GM23248 (cell line): ENCODE data around the gene HCFC1R1. TPM values are rescaled to one million over a fixed set of nuclear protein-coding genes. Genes with fewer than 3 reads are reported as not detected.

Experiments
- DNase-seq: peaks from one replicate; pipeline ENCODE4 v3.0.0-alpha.2; 2015
- H2AFZ ChIP-seq: fragments of 200-600 bp; sonication (generic); 2 replicates; pipeline ENCODE4 v1.6.1; 2016; ENCODE audit warnings: antibody characterized with exemption
- H3F3A ChIP-seq: fragments of 200-600 bp; sonication (generic); 2 replicates; pipeline ENCODE4 v1.6.1; 2016; ENCODE audit warnings: mild to moderate bottlenecking, antibody characterized with exemption, mixed run types; ENCODE audit not compliant: insufficient read depth
- H3K27ac ChIP-seq: fragments of 200-600 bp; sonication (generic); 2 replicates; pipeline ENCODE4 v1.5.1; 2016; ENCODE audit warnings: mild to moderate bottlenecking
- H3K27me3 ChIP-seq: fragments of 200-600 bp; sonication (generic); replicated peaks from 2 replicates; pipeline ENCODE4 v1.6.1; 2016; ENCODE audit warnings: mild to moderate bottlenecking; ENCODE audit not compliant: insufficient read depth
- H3K36me3 ChIP-seq: fragments of 200-600 bp; sonication (generic); 2 replicates; pipeline ENCODE4 v1.6.1; 2016; ENCODE audit warnings: low read depth, mild to moderate bottlenecking
- H3K4me1 ChIP-seq: fragments of 200-600 bp; sonication (generic); 2 replicates; pipeline ENCODE4 v1.6.1; 2016; ENCODE audit warnings: mild to moderate bottlenecking; ENCODE audit not compliant: insufficient read depth
- H3K4me2 ChIP-seq: fragments of 200-600 bp; sonication (generic); one replicate; pipeline ENCODE4 v1.6.1; 2016; ENCODE audit warnings: mild to moderate bottlenecking; ENCODE audit not compliant: unreplicated experiment
- H3K4me3 ChIP-seq: fragments of 200-600 bp; sonication (generic); 2 replicates; pipeline ENCODE4 v1.5.1; 2016; ENCODE audit warnings: mild to moderate bottlenecking
- H3K79me2 ChIP-seq: fragments of 200-600 bp; sonication (generic); 2 replicates; pipeline ENCODE4 v1.6.1; 2016; ENCODE audit warnings: mild to moderate bottlenecking; ENCODE audit not compliant: insufficient read depth
- H3K9ac ChIP-seq: fragments of 200-600 bp; sonication (generic); 2 replicates; pipeline ENCODE4 v1.6.1; 2016; ENCODE audit warnings: mild to moderate bottlenecking
- H3K9me2 ChIP-seq: fragments of 200-600 bp; sonication (generic); 2 replicates; pipeline ENCODE4 v1.6.1; 2016; ENCODE audit warnings: mixed run types, mild to moderate bottlenecking, moderate library complexity; ENCODE audit not compliant: insufficient read depth
- H3K9me3 ChIP-seq: fragments of 200-600 bp; sonication (generic); one replicate; pipeline ENCODE4 v1.6.1; 2017; ENCODE audit warnings: low read depth
- H4K20me1 ChIP-seq: fragments of 200-600 bp; sonication (generic); 2 replicates; pipeline ENCODE4 v1.6.0; 2016; ENCODE audit not compliant: insufficient read depth
- EZH2 ChIP-seq: fragments of 200-600 bp; sonication (generic); IDR thresholded peaks from 2 replicates; pipeline ENCODE4 v1.6.1; 2018; ENCODE audit warnings: antibody characterized with exemption, mild to moderate bottlenecking; ENCODE audit not compliant: insufficient read depth, poor library complexity, severe bottlenecking
- EZH2phosphoT487 ChIP-seq: fragments of 200-600 bp; sonication (generic); IDR thresholded peaks from 2 replicates; pipeline ENCODE4 v1.6.1; 2018; ENCODE audit warnings: antibody characterized with exemption, moderate library complexity, mild to moderate bottlenecking, low read depth; ENCODE audit not compliant: insufficient read depth
- WGBS, 2 experiments: methylation state at CpG; one replicate each; pipeline ENCODE4 v1.1.6; 2015 to 2017; ENCODE audit warnings: low lambda C conversion rate in 2 of 2, low coverage in 1 of 2; ENCODE audit errors: missing lambda C conversion rate in 2 of 2; 5-methylcytosine and 5-hydroxymethylcytosine counted together
- in situ Hi-C: fragments of 300-500 bp; cut with MboI; formaldehyde crosslinking; loops from 2 replicates; pipeline ENCODE4 v1.15.0; 2020
- polyA plus RNA-seq: library from polyadenylated mRNA; unstranded; fragments of >200 nt; fragmentation: Nextera tagmentation; extraction: Ambion mirVana; gene quantifications from 2 replicates; pipeline ENCODE4 v1.2.1, GENCODE V29; 2016
- total RNA-seq: library from RNA; depleted of rRNA; stranded (reverse); fragments of >200 nt; shearing (Covaris generic); gene quantifications from 2 replicates; pipeline ENCODE4 v1.2.3, GENCODE V29; 2014

Gene HCFC1R1
- total and polyA plus RNA-seq, 2 experiments from 2014 or later = 7.2 to 53.2 TPM

GRCh38 chr16:2983706-2984136 is 40.0 kb downstream of the HCFC1R1 start:
- 10 to 13% methylated on average over 29 to 35 of the region's 42 CpGs for WGBS, 2 experiments
- Histone ChIP-seq H3K9me2 (no peaks in the 10 kb centered on the region), H2AFZ (peak overlapping the region; percentile 50), H3K79me2 (no peaks in the 10 kb centered on the region), H3F3A (no peaks in the 10 kb centered on the region), H3K36me3 (no peaks in the 10 kb centered on the region), H3K4me2 (peak overlapping the region; percentile 55), H3K4me1 (no peaks in the 10 kb centered on the region), H3K27me3 (no peaks in the 10 kb centered on the region), H3K9me3 (no peaks in the 10 kb centered on the region), H3K27ac (0 out of 2 replicates have a peak overlapping the region, but pooled peaks have one; percentile 18), H3K4me3 (peak overlapping the region; percentile 43; the same call in 1 of the 2 replicates), H4K20me1 (no peaks in the 10 kb centered on the region), H3K9ac (peak overlapping the region; percentile 51)
- DNase-seq = peak; percentile 93
- TF ChIP-seq EZH2phosphoT487 (no peak), EZH2 (no peak)
- in situ Hi-C loops = no loop called here

GRCh38 chr16:2982402-2982801 is 41.3 kb downstream of the HCFC1R1 start:
- no peaks in the 10 kb centered on the region for H3F3A ChIP-seq
- in situ Hi-C loops = no loop called here
- 99% methylated on average over 5 of the region's 5 CpGs for WGBS, 2 experiments
- no peak overlapping the region for H2AFZ ChIP-seq
- no peak overlapping the region for H3K27ac ChIP-seq
- no peaks in the 10 kb centered on the region for H3K27me3 ChIP-seq
- H3K4me1 ChIP-seq = no peaks in the 10 kb centered on the region
- no peak overlapping the region for H3K4me2 ChIP-seq
- no peak overlapping the region for H3K4me3 ChIP-seq
- no peak for TF ChIP-seq EZH2
- no peak for TF ChIP-seq EZH2phosphoT487
- H3K36me3 ChIP-seq = no peaks in the 10 kb centered on the region
- no peaks in the 10 kb centered on the region for H3K79me2 ChIP-seq
- H3K9me3 ChIP-seq = no peaks in the 10 kb centered on the region
- H3K9ac ChIP-seq = no peak overlapping the region
- no peaks in the 10 kb centered on the region for H3K9me2 ChIP-seq
- H4K20me1 ChIP-seq = no peaks in the 10 kb centered on the region
- no peak for DNase-seq

GRCh38 chr16:2981899-2982250 is 41.9 kb downstream of the HCFC1R1 start:
- no peaks in the 10 kb centered on the region for H3K79me2 ChIP-seq

GRCh38 chr16:2981177-2981898 is 42.4 kb downstream of the HCFC1R1 start:
- Histone ChIP-seq H3K27me3 (no peaks in the 10 kb centered on the region), H4K20me1 (no peaks in the 10 kb centered on the region), H3K9ac (peak overlapping the region; percentile 97), H3K4me1 (no peaks in the 10 kb centered on the region), H3K27ac (no peak overlapping the region), H3K79me2 (no peaks in the 10 kb centered on the region), H3K9me2 (no peaks in the 10 kb centered on the region), H3K4me2 (peak overlapping the region; percentile 87), H3K36me3 (no peaks in the 10 kb centered on the region), H3K9me3 (no peaks in the 10 kb centered on the region), H2AFZ (peak overlapping the region; percentile 88; the same call in 1 of the 2 replicates), H3K4me3 (peak overlapping the region; percentile 82), H3F3A (no peaks in the 10 kb centered on the region)
- TF ChIP-seq EZH2phosphoT487 (no peak), EZH2 (no peak)
- in situ Hi-C loops = no loop called here
- 62 to 65% methylated on average over 33 of the region's 33 CpGs for WGBS, 2 experiments
- no peak for DNase-seq

More at GRCh38 chr16:2981899-2982250, 41.9 kb downstream of the HCFC1R1 start:
- 65 to 69% methylated on average over 4 of the region's 4 CpGs for WGBS, 2 experiments
- Histone ChIP-seq H3K27me3 (no peaks in the 10 kb centered on the region), H3K4me1 (no peaks in the 10 kb centered on the region), H3K4me2 (no peak overlapping the region), H3K9me3 (no peaks in the 10 kb centered on the region), H4K20me1 (no peaks in the 10 kb centered on the region), H3K36me3 (no peaks in the 10 kb centered on the region), H3K9ac (no peak overlapping the region), H3K9me2 (no peaks in the 10 kb centered on the region), H3K4me3 (no peak overlapping the region), H3F3A (no peaks in the 10 kb centered on the region), H3K27ac (no peak overlapping the region), H2AFZ (no peak overlapping the region)
- no peak for DNase-seq
- in situ Hi-C loops = no loop called here
- TF ChIP-seq EZH2 = no peak
- no peak for TF ChIP-seq EZH2phosphoT487
